Tongue (tissue), 2 donors: ENCODE measurements around the gene LAMP5. TPM values are rescaled to one million over a fixed set of nuclear protein-coding genes. Genes with fewer than 3 reads are reported as not detected.

Experiments used
- DNase-seq: peaks from one replicate; pipeline ENCODE4 v3.0.0-alpha.2; 2015
- total RNA-seq: library from RNA; depleted of rRNA; stranded (reverse); fragments of >200 nt; gene quantifications from one replicate; pipeline ENCODE4 v1.2.3, GENCODE V29; 2014

LAMP5 gene
- total RNA-seq, 1 donor from 2014 or later: 1.7 TPM

DNA sequence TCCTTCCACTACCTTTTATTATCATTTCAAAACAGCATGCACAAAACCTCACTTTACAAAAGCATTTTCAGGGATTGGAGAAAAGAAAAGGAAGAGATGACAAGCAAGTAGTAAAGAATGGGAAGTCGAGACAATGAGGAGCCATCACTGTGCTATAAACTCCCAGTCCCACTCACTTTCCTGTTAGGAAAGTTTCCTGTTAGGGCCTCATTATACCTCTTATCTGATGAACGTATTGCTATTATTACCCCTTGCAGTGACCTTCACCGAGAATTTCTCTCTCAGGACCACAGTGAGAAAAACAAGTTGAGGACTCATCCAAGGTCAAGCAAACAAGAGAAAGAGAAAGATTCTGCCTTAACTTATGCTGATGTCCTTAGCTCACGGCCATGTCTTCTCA, 28.8 kb downstream of the LAMP5 start:
- no peak for DNase-seq

- no peak for DNase-seq
Measured at GRCh38 chr20:9550283-9550682, 35.9 kb downstream of the LAMP5 start.

GRCh38 chr20:9550871-9551270, 36.5 kb downstream of the LAMP5 start:
- DNase-seq: peak; percentile 2

DNA sequence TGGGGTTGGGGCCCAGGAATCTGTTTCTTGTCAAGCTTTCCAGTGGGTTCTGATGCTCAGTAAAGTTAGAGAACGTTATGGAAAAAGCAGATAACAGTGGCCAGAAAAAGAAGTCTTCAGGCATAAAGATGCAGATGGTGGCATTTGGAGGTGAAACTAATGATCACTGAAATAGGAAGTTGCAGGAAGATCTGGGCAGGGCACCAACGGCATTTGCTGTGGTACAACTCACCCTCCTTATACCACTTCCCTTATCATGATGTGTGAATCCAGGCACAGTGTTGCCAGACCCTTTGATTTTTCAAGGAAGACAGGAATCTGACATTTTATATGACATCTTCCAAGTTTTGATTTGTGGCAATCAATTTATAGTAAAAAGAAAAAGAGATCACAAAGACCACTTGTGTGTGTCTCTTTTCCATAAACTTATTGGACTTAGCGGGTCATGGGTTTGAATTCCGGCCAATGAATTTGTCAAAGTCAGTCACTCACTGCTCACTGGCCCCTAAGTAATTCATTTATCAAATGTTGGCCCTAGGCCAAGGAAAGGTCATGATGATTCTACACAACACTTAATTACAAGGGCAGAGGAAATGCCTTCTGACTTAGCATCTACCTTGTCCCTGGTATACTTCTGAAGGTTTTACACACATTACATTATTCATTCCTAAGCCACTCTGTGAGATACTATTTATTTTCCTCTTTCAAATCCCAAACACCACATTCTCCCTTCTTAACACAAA, 37.6 kb downstream of the LAMP5 start:
- no peak for DNase-seq

DNA sequence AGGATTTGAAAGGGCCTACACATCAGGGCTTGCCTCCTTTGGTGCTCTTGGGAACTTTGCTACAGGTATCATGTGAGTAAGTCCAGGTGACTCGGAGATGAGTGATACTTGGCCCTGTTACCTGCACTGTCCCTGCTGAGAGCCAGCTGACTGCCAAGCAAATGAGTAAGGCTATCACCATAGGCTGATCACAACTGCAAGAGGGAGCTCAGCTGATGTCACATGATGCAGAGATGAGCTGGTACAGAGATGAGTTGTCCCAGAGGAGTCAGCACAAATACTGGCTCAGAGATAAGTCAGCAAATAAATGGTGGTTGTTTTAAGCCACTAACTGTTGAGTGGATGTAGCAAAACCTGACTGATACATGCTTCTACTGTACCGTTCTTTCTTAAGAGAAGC, 41.4 kb downstream of the LAMP5 start:
- DNase-seq: no peak

- DNase-seq: no peak
Measured at GRCh38 chr20:9557411-9557810, 43.0 kb downstream of the LAMP5 start.

GRCh38 chr20:9565910-9566550, 51.6 kb downstream of the LAMP5 start:
- DNase-seq: no peak

GRCh38 chr20:9566977-9567376, 52.6 kb downstream of the LAMP5 start:
- no peak for DNase-seq

DNA sequence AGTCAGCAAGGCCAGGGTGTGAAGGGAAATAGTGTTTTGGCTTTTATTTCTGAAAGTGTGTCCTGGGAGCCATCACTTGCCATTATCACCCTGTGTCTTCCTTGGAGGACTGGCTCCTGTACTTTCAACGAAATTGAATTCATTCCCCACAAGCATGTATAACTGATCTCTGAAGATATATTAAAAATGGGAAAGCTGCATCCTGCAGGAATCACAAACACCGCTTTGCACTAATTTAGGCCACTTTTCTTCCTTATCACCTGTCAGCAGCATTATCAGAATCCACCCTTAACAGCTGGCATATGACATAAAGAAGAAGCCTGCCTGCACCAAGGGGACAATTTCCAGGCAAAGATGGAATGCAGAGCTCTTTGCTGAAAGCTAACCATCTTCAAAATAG, 56.2 kb downstream of the LAMP5 start:
- DNase-seq: no peak

GRCh38 chr20:9571783-9572182, 57.4 kb downstream of the LAMP5 start:
- no peak for DNase-seq

GRCh38 chr20:9572670-9573069, 58.3 kb downstream of the LAMP5 start:
- no peak for DNase-seq

DNA sequence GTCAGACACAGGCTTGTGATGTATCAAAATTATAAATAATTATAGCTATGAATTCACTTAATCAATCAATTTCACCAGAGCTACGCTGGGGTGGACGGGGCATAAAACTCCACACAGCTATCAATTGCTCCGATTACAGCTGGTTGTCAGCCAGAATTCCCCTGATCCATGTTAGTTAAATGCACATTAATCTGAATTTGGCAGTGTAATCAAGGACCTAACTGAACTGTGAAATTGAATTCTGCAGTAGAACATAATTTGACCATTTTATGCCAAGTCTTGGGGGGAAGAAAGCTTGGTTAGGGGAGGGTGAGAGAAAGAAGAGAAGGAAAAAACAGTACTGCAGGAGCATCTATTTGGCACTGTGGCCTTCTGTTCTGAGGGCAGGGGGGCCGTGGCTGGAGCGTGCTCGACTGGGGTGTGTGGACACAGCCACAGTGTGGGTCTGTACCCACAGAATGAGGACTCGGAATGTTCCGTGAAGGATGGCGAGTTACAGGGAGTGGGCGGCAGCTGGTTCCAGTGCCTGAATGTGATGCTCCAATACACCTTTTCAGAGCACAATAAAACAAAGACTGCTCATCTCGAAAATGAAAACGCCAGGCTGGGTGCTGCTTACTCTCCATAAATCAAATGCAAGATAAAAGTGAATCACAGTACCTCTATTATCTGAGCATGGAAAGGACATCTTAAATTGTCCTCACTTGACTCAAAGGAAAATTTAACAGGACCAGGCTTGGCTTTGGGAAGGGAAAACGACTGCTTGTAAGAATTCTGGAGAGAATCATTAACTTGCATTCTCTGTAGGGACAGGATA, 59.2 kb downstream of the LAMP5 start:
- DNase-seq: peak; percentile 53

DNA sequence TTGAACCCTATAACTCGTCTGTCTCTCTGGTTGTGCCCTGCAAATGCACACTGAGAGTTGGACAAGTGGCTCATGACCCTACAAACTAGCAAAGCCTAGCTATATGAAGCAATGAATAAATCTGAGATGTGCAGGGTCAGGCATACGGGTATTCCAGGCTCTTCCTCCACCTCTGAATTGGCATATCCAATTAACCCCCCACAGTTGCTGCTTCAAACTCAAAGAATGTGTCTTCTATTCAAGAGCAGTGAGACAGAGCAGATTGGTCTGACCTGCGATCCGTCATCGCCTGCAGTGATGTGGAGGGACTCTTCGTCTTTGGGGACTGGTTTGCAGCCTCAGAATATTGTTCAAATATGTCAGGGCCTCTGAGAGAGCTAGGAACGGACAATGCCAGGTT, 59.8 kb downstream of the LAMP5 start:
- no peak for DNase-seq

DNA sequence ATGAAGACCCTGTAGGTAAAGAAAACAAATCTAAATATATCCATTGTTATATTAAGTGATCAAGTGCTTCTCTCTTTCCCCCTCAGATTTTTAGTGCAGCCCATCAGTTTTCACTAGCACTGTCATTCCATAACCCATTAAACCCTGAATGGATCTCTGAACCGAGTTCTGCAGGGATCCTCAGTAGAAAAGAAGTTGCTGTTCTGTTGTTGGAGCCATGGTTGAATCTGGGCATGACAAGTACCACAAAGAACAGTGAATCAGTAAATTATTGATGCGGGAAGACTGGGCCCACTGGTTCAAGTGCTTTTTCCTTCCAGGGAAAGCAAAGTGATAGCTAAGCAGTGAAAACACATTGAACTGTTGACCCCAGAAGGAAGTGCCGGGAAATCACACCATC, 60.4 kb downstream of the LAMP5 start:
- no peak for DNase-seq

DNA sequence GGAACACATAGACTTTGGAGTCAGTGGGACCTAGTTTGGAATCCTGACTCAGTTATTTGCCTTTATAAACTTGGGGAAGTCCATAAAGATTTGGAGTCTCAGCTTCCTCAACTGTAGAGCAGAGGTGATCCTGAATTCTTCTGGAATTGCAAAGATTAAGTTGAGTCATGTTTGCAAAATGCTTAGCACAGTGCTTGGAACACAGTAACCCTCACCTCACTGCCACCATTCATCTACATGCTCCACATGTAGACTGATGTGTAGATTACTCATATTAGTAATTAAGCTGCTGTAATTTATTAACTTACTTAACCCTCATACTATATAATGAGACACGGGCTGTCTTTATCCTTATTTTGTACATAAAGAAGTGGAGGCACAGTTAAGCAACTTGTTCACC, 61.4 kb downstream of the LAMP5 start:
- DNase-seq: no peak

- no peak for DNase-seq
Measured at GRCh38 chr20:9576695-9577094, 62.3 kb downstream of the LAMP5 start.

DNA sequence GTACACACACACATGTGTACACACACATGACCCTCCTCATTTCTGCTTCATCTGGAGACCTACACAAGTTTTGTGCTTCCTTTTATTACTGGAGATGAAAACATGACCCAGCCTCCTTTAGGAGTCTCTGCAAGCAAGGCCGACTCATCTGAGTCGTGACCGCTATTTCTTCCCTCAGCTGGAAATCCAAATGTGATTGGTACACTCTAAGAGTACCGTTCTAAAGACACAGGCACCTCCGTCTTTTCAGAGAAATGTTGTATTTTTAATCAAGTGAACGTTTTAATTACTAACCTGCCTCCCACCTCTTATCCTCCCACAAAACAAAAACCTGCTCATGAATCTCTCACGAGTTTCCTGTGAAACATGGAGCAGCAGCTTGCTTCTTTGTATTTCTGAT, 63.0 kb downstream of the LAMP5 start:
- DNase-seq: no peak

DNA sequence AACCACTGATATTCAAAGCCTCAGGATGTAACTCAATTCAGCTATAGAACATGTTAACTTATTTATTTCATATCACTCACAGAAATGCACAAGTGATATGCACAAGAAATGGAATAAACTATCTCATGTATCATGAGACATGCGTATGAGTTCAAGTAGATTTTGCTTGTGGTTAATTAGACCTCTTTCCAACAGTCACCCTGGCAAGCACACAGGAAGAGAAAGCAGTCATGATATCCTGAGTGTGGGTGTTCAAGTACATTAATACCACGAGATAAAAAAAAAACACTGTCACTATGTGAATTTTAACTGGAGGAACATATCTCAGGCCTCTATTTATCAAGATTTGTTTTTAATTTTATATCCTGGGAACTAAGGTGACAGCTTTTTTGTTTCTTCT, 64.2 kb downstream of the LAMP5 start:
- no peak for DNase-seq
